ENCODE results near the gene TRIM6. TPM values are rescaled to one million over a fixed set of nuclear protein-coding genes. Genes with fewer than 3 reads are reported as not detected.

TRIM6 gene
- total RNA-seq, 6 experiments from 2014 or later, result 4.0 to 9.0 (median 6.6) TPM

DNA sequence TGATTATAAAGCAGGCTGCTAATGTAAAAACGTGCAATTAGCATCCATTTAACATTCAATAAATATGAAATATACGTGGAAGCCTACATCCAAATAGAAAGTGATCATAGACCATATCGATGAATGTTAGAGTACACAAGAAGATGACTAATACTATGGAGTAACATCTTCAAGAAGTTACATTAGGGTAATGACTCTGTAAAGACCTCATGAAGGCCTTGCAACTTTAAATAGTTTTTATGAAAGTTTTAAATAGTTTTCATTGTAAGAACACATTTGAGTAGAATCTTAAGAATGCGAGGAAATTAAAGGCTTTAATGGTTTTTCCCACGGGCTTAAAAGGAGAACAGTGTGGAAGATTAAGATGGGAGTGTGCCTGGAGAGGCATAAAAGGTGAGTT, 29.8 kb downstream of the TRIM6 start:
- TF ChIP-seq, protein P1, sequence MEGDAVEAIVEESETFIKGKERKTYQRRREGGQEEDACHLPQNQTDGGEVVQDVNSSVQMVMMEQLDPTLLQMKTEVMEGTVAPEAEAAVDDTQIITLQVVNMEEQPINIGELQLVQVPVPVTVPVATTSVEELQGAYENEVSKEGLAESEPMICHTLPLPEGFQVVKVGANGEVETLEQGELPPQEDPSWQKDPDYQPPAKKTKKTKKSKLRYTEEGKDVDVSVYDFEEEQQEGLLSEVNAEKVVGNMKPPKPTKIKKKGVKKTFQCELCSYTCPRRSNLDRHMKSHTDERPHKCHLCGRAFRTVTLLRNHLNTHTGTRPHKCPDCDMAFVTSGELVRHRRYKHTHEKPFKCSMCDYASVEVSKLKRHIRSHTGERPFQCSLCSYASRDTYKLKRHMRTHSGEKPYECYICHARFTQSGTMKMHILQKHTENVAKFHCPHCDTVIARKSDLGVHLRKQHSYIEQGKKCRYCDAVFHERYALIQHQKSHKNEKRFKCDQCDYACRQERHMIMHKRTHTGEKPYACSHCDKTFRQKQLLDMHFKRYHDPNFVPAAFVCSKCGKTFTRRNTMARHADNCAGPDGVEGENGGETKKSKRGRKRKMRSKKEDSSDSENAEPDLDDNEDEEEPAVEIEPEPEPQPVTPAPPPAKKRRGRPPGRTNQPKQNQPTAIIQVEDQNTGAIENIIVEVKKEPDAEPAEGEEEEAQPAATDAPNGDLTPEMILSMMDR (IDR thresholded peaks at IDR 0.05), result no peak
- H3K36me3 Mint-ChIP-seq (ENCODE audit: low read depth), result peaks cover 20% of the 10 kb centered on the region
- H3K4me1 Mint-ChIP-seq (ENCODE audit: low read depth), result peaks cover 44% of the 10 kb centered on the region
- peak overlapping the region; percentile 90 for H3K4me3 Mint-ChIP-seq
- no peaks in the 10 kb centered on the region; the same call in 1 of the 2 replicates for H3K27me3 Mint-ChIP-seq (ENCODE audit: insufficient read depth)
- DNase-seq, result peak; percentile 23
- no peaks in the 10 kb centered on the region for H3K9me3 Mint-ChIP-seq
- peak overlapping the region; percentile 81 for H3K27ac Mint-ChIP-seq

DNA sequence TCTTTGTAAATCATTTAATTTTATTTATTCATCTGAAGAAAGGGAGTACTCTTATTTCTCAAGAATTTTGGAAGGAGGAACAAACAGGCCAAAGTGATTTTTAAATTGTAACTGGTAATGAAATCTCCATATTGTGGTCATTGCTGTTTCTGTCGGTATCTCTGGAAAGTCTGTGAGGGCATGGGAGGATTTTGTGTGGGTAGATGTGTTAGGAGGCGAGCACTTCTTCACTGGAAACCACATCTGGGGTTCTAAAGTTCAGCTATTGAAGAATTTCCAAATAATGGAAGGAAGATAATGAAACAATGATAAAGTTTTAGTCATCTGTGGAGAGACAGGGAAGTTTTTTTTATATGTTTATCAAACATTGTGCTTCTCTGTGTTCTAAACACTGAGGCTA, 35.0 kb downstream of the TRIM6 start:
- TF ChIP-seq, protein P1 (IDR thresholded peaks at IDR 0.05), result no peak
- no peaks in the 10 kb centered on the region for H3K9me3 Mint-ChIP-seq
- DNase-seq, result no peak
- peaks cover 34% of the 10 kb centered on the region for H3K36me3 Mint-ChIP-seq (ENCODE audit: low read depth)
- H3K27me3 Mint-ChIP-seq (ENCODE audit: insufficient read depth), result no peaks in the 10 kb centered on the region; the same call in 1 of the 2 replicates
- peaks cover 7% of the 10 kb centered on the region for H3K4me1 Mint-ChIP-seq (ENCODE audit: low read depth)
- H3K27ac Mint-ChIP-seq, result no peak overlapping the region
- H3K4me3 Mint-ChIP-seq, result no peak overlapping the region

DNA sequence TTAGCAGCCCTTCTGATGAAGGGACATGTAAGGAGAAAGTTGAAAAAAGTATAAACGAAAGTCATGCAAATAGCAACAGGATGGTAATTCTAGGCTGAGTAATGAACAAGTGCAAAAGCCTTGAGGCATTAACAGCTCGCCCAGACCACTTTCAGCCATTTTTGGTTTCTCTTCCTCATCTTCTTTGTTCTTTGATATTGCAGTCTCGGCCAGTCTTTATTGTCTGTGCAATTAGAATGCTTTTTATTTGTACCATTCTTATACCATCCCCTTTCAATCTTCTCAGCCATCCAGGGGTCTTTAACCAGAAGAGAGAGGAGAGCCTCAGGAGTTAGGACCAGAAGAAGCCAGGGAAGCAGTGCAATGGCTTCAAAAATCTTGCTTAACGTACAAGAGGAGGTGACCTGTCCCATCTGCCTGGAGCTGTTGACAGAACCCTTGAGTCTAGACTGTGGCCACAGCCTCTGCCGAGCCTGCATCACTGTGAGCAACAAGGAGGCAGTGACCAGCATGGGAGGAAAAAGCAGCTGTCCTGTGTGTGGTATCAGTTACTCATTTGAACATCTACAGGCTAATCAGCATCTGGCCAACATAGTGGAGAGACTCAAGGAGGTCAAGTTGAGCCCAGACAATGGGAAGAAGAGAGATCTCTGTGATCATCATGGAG, 35.7 kb downstream of the TRIM6 start:
- peaks cover 28% of the 10 kb centered on the region for H3K36me3 Mint-ChIP-seq (ENCODE audit: low read depth)
- DNase-seq, result no peak
- TF ChIP-seq, protein P1 (IDR thresholded peaks at IDR 0.05), result no peak
- H3K9me3 Mint-ChIP-seq, result no peaks in the 10 kb centered on the region
- no peak overlapping the region for H3K27ac Mint-ChIP-seq
- H3K27me3 Mint-ChIP-seq (ENCODE audit: insufficient read depth), result no peaks in the 10 kb centered on the region; the same call in 1 of the 2 replicates
- H3K4me3 Mint-ChIP-seq, result no peak overlapping the region
- H3K4me1 Mint-ChIP-seq (ENCODE audit: low read depth), result peaks cover under 1% of the 10 kb centered on the region

DNA sequence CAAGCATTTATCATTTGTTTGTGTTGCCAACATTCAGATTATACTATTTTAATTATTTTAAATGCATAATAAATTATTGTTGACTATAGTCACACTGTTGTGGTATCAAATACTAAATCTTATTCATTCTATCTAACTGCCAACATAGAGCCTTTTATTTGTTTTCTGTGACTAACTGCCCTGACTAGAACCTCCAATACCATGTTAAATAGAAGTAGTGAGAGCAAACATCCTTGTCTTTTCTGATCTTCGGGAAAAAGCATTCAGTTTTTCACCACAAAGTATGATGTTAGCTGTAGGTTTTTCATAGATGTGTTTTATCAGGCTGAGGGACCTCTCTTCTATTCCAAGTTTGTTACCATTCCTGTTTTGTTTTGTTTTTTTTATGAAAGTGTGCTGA, 43.5 kb downstream of the TRIM6 start:
- Mint-ChIP-seq H3K4me1 (ENCODE audit: low read depth) (no peaks in the 10 kb centered on the region), H3K36me3 (ENCODE audit: low read depth) (peaks cover 30% of the 10 kb centered on the region), H3K27ac (no peak overlapping the region), H3K9me3 (no peaks in the 10 kb centered on the region), H3K27me3 (ENCODE audit: insufficient read depth) (no peaks in the 10 kb centered on the region), H3K4me3 (no peak overlapping the region)
- TF ChIP-seq, protein P1 (IDR thresholded peaks at IDR 0.05), result no peak
- DNase-seq, result no peak

DNA sequence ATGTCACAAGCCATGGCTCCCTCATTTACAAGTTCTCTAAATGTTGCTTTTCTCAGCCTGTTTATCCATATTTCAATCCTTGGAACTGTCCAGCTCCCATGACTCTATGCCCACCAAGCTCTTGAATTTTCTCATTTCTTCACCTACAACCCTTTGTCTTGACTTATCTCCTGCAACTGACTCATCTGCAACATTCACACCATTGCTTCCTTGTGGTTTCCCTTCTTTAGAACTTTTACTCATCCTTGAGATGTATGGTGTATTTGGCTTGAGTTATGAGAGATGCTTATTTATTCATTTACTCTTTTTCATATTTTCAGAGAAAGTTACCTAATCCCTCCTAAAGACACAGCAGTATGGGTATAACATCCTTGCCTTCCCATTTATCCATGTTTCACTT, 47.1 kb downstream of the TRIM6 start:
- no peak overlapping the region for H3K4me3 Mint-ChIP-seq
- H3K9me3 Mint-ChIP-seq, result no peaks in the 10 kb centered on the region
- no peak for DNase-seq
- H3K36me3 Mint-ChIP-seq (ENCODE audit: low read depth), result peaks cover 30% of the 10 kb centered on the region
- no peaks in the 10 kb centered on the region for H3K4me1 Mint-ChIP-seq (ENCODE audit: low read depth)
- TF ChIP-seq, protein P1 (IDR thresholded peaks at IDR 0.05), result no peak
- H3K27ac Mint-ChIP-seq, result no peak overlapping the region
- no peaks in the 10 kb centered on the region for H3K27me3 Mint-ChIP-seq (ENCODE audit: insufficient read depth)

Data from HFFc6 (cell line).